Measurements from ENCODE around the gene SDCCAG8.

Gene SDCCAG8

GRCh38 chr1:243254233-243254926 is 1.5 kb upstream of the SDCCAG8 start:
- peak; percentile 34 for DNase-seq (ENCODE audit: low read depth, low spot score)

GRCh38 chr1:243254927-243255790 is 682 bp upstream of the SDCCAG8 start, which contains the start of gene CEP170:
Gene CEP170, minus strand, starts transcription at chr1:243255281. Its CDS starts 30,001 bp downstream, at chr1:243225280.
- peak; percentile 85 for DNase-seq (ENCODE audit: low read depth, low spot score)

- DNase-seq (ENCODE audit: low read depth, low spot score), result no peak
Measured at GRCh38 chr1:243256590-243256989, 749 bp downstream of the SDCCAG8 start.

GRCh38 chr1:243257189-243257588 is 1.3 kb downstream of the SDCCAG8 start:
- DNase-seq (ENCODE audit: low read depth, low spot score), result no peak

- DNase-seq (ENCODE audit: low read depth, low spot score), result no peak
Measured at GRCh38 chr1:243258731-243259130, 2.9 kb downstream of the SDCCAG8 start.

- DNase-seq (ENCODE audit: low read depth, low spot score), result no peak
Measured at GRCh38 chr1:243260221-243260880, 4.5 kb downstream of the SDCCAG8 start.

GRCh38 chr1:243261390-243261789 is 5.5 kb downstream of the SDCCAG8 start:
- DNase-seq (ENCODE audit: low read depth, low spot score), result no peak

GRCh38 chr1:243264717-243265116 is 8.9 kb downstream of the SDCCAG8 start:
- DNase-seq (ENCODE audit: low read depth, low spot score), result no peak

- DNase-seq (ENCODE audit: low read depth, low spot score), result no peak
Measured at GRCh38 chr1:243266231-243266630, 10.4 kb downstream of the SDCCAG8 start.

- DNase-seq (ENCODE audit: low read depth, low spot score), result no peak
Measured at GRCh38 chr1:243267471-243267880, 11.6 kb downstream of the SDCCAG8 start.

- no peak for DNase-seq (ENCODE audit: low read depth, low spot score)
Measured at GRCh38 chr1:243267914-243268653, 12.2 kb downstream of the SDCCAG8 start.

GRCh38 chr1:243268751-243269460 is 13.1 kb downstream of the SDCCAG8 start:
- DNase-seq (ENCODE audit: low read depth, low spot score), result no peak

- no peak for DNase-seq (ENCODE audit: low read depth, low spot score)
Measured at GRCh38 chr1:243269461-243269801, 13.6 kb downstream of the SDCCAG8 start.

GRCh38 chr1:243270097-243270864 is 14.4 kb downstream of the SDCCAG8 start:
- no peak for DNase-seq (ENCODE audit: low read depth, low spot score)

- DNase-seq (ENCODE audit: low read depth, low spot score), result no peak
Measured at GRCh38 chr1:243271996-243272395, 16.2 kb downstream of the SDCCAG8 start.

GRCh38 chr1:243272401-243272800 is 16.6 kb downstream of the SDCCAG8 start:
- DNase-seq (ENCODE audit: low read depth, low spot score), result no peak

- DNase-seq (ENCODE audit: low read depth, low spot score), result no peak
Measured at GRCh38 chr1:243273506-243273905, 17.7 kb downstream of the SDCCAG8 start.

- no peak for DNase-seq (ENCODE audit: low read depth, low spot score)
Measured at GRCh38 chr1:243273945-243274344, 18.1 kb downstream of the SDCCAG8 start.

- no peak for DNase-seq (ENCODE audit: low read depth, low spot score)
Measured at GRCh38 chr1:243275316-243275715, 19.5 kb downstream of the SDCCAG8 start.

GRCh38 chr1:243280571-243281129 is 24.8 kb downstream of the SDCCAG8 start:
- no peak for DNase-seq (ENCODE audit: low read depth, low spot score)

Data from activated naive CD8-positive, alpha-beta T cell treated with anti-CD3 and anti-CD28 coated beads, Interleukin-2, amount 50 U/mL, for 16 hours (primary cell).